ENCODE data around the gene SOX10. TPM values are rescaled to one million over a fixed set of nuclear protein-coding genes. Genes with fewer than 3 reads are reported as not detected.

SOX10 gene
- total and polyA plus RNA-seq, 8 donors, result 0.06 to 0.96 (median 0.30) TPM

DNA sequence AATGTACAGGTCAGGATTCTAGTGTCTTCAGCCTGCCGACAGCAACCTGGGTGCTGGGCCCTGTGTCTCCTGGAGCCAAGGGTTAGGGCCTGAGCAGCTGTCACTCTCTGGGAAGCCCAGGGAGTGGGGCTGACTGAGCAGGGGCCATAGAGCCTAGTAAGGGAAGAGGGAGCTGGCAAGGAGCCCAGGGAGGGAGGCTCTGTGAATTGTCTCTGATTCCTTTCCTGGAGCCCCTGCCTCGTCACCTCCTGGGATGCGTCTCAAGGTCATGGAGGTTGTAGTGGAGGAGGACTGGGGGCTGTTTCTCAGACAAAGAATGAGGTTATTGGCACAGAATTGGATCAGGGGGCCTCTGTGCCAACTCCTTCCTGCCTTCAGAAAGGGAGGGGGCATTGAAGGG is 11.8 kb downstream of the SOX10 start:
- intact Hi-C loops (cut with DNase I), result no loop called here
- WGBS, 2 donors, result 64 to 83% methylated on average over 3 of the region's 3 CpGs
- DNase-seq, result no peak
- Histone ChIP-seq H3K27me3 (no peaks in the 10 kb centered on the region), H3K27ac (no peak overlapping the region), H3K4me3 (no peak overlapping the region), H3K36me3 (peaks cover 0 to 6% (median 3%) of the 10 kb centered on the region in 3 donors), H3K4me1 (no peaks in the 10 kb centered on the region), H3K9me3 (no peaks in the 10 kb centered on the region)
- no peak for FAIRE-seq
- TF ChIP-seq, protein P1, sequence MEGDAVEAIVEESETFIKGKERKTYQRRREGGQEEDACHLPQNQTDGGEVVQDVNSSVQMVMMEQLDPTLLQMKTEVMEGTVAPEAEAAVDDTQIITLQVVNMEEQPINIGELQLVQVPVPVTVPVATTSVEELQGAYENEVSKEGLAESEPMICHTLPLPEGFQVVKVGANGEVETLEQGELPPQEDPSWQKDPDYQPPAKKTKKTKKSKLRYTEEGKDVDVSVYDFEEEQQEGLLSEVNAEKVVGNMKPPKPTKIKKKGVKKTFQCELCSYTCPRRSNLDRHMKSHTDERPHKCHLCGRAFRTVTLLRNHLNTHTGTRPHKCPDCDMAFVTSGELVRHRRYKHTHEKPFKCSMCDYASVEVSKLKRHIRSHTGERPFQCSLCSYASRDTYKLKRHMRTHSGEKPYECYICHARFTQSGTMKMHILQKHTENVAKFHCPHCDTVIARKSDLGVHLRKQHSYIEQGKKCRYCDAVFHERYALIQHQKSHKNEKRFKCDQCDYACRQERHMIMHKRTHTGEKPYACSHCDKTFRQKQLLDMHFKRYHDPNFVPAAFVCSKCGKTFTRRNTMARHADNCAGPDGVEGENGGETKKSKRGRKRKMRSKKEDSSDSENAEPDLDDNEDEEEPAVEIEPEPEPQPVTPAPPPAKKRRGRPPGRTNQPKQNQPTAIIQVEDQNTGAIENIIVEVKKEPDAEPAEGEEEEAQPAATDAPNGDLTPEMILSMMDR (IDR thresholded peaks at IDR 0.05), result no peak
- ATAC-seq, result no peak

DNA sequence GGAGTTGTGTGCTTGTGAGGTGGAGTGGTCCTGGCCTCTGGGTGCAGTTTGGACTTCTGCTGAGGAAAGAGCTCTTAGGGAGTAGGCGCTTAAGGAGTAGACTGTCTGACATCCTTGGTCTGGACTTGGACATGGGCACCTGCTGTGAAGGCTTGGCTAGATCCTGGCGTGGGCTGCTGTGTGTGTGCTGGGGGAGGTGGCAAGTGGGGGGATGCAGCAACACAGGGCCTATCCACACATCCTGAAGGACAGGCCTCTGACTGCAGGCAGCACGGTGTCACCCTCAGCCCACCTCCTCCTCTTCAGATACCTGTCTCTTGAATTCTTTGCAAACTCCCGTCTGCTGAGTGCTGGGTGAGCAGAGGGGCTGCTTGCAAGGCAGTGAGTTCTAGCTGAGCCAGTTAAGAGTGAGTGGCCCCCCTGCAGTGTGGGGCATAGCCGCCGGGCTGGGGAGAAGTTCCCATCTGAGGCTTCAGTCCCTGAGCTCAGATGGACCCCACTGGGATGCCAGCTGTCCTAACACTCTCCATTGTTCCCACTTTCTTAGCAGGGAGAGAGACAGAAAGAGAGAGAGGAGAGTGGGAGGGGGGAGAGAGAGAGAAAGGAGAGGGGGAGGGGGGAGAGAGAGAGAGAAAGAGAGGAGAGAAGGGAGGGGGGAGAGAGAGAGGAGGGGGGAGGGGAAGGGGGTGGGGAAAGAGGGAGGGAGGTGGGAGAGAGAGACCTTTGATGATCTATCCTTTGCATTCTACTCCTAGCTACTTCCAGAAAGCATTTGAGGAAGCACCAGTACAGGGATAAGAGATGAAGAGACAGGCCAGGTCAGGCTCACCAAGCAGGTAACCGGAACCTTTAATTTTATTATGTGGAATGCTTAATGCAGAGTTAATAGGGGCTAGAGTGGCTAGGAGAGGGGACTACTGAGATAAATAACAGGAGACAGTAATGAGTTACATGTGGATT is 12.6 kb downstream of the SOX10 start:
- no peaks in the 10 kb centered on the region for H3K9me3 ChIP-seq
- no peaks in the 10 kb centered on the region for H3K27me3 ChIP-seq
- ATAC-seq (no peak), DNase-seq (no peak), FAIRE-seq (no peak)
- 85 to 88% methylated on average over 7 of the region's 7 CpGs for WGBS, 2 donors
- H3K4me3 ChIP-seq, result no peak overlapping the region
- no peak overlapping the region for H3K27ac ChIP-seq
- no peaks in the 10 kb centered on the region for H3K4me1 ChIP-seq
- intact Hi-C loops (cut with DNase I), result no loop called here
- TF ChIP-seq, protein P1 (IDR thresholded peaks at IDR 0.05), result no peak
- peaks cover 3 to 13% (median 4%) of the 10 kb centered on the region in 3 donors for H3K36me3 ChIP-seq

DNA sequence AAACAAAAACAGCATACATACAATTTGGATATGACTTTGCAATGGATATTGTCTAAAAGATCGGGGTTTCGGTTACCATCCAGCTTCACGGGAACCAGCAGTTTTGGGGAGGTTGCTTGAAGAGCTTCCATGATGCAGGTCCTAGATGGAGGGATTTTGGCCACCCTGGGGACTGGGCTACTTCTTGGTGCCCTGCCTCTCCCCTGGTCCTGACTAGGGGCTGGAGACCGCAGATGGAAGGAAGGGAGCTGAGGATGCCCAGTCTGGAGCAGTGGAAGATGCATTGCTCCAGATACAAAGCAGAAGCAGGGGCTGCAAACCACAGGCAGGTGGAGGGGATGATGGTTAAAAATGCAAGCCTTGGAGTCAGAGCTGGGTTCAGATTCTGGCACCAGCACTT is 13.5 kb downstream of the SOX10 start:
- Histone ChIP-seq H3K9me3 (no peaks in the 10 kb centered on the region), H3K27me3 (no peaks in the 10 kb centered on the region), H3K4me1 (no peaks in the 10 kb centered on the region), H3K4me3 (no peak overlapping the region), H3K36me3 (peaks cover 3 to 13% (median 4%) of the 10 kb centered on the region in 3 donors), H3K27ac (no peak overlapping the region)
- DNase-seq (no peak), ATAC-seq (no peak), FAIRE-seq (no peak)
- intact Hi-C loops (cut with DNase I), result no loop called here
- WGBS, 2 donors, result 95 to 98% methylated on average over 4 of the region's 4 CpGs
- TF ChIP-seq, protein P1 (IDR thresholded peaks at IDR 0.05), result no peak

DNA sequence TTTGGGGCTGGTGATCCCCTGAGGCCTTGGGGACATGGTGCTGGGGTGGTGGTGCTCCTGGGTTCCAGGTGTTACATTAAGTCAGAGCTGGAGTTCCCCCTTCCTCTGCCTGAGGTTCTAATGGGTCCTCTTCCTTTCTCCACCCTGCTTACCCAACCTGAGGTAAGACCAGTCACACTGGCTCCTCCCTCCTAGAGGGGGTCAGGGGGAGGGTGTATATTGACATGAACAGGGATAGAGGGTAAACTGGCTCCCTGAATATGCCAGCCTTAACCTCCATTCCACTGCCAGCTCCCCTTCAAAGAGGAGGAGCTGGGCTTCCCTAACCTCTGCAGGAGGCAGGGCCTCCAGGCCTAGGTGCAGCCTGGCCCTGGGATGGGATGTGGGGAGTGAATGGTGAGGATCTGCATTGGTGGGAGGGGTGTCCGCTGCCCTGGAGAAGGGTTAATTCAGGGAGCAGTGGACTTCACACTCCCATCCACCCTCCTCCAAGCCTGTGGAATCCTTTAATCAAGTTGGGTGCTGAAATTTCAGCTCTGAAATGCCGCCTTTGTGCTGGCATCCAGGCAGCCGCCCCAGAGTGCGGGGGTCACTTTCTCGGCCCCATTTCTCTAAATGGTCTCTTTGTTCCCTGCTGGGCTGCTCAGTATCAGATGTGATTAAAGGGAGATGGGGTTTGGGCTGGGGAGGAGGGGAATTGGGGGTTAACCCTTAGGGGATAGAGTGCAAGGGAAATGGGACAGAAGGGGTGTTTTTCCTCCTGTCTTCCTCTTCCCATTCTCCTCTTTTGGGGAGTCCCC is 15.7 kb downstream of the SOX10 start:
- Histone ChIP-seq H3K27me3 (no peaks in the 10 kb centered on the region), H3K4me3 (no peak overlapping the region), H3K27ac (no peak overlapping the region), H3K9me3 (no peaks in the 10 kb centered on the region), H3K4me1 (no peaks in the 10 kb centered on the region), H3K36me3 (peaks cover 3 to 13% (median 4%) of the 10 kb centered on the region in 3 donors)
- intact Hi-C loops (cut with DNase I), result loop anchor here in 2 of 3 donors (10.0 kb wide), 1 partner anchor 154 kb away; no protein-coding TSS in a partner anchor
- DNase-seq (no peak), FAIRE-seq (no peak), ATAC-seq (peak in 1 of 4 donors; percentile 6)
- TF ChIP-seq, protein P1 (IDR thresholded peaks at IDR 0.05), result no peak
- 67 to 68% methylated on average over 5 of the region's 5 CpGs for WGBS, 2 donors
